Fibroblast of villous mesenchyme (primary cell): ENCODE results near the gene AGPAT4. TPM values are rescaled to one million over a fixed set of nuclear protein-coding genes. Genes with fewer than 3 reads are reported as not detected.
A peak's percentile ranks its signal among the peaks of the same experiment; 100 is the strongest.

ENCODE experiments used
- DNase-seq: peaks from one replicate; pipeline ENCODE4 v3.0.0-alpha.2; 2010; ENCODE audit warnings: low read depth
- H3K4me3 ChIP-seq: 2 replicates; pipeline ENCODE4 v1.5.1; 2011; ENCODE audit warnings: low read depth, mild to moderate bottlenecking, low read length
- total RNA-seq: library from RNA; depleted of rRNA; stranded (reverse); fragments of >200 nt; gene quantifications from 2 replicates; pipeline ENCODE4 v1.2.3, GENCODE V29; 2012
- TF ChIP-seq, protein P1 (sequence below): IDR thresholded peaks from 2 replicates; pipeline ENCODE4 v1.5.1; 2012; ENCODE audit warnings: low read depth, mild to moderate bottlenecking, low read length; ENCODE audit not compliant: insufficient read depth

The AGPAT4 gene
- total RNA-seq, 1 donor, result 11.2 TPM

DNA sequence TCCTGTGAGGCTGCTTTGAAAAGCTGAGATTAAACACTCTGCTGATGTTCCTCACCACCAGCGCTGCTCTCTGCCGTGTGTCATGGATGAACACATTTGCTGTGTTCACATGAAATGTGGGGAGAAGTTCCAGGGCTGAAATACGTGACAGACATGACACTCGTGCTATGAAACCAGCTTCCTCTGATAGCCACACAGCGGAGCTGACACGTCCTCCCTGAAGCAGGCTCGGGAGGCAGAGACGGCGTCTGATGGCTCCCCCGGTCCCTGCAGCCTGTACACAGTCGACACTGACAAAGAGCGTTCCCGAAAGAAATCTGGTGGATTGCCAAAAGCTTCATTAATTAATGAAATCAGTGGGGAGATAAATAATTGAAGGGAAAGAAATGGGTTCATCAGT lies 17.5 kb downstream of the AGPAT4 start:
- DNase-seq, result no peak
- TF ChIP-seq, protein P1, sequence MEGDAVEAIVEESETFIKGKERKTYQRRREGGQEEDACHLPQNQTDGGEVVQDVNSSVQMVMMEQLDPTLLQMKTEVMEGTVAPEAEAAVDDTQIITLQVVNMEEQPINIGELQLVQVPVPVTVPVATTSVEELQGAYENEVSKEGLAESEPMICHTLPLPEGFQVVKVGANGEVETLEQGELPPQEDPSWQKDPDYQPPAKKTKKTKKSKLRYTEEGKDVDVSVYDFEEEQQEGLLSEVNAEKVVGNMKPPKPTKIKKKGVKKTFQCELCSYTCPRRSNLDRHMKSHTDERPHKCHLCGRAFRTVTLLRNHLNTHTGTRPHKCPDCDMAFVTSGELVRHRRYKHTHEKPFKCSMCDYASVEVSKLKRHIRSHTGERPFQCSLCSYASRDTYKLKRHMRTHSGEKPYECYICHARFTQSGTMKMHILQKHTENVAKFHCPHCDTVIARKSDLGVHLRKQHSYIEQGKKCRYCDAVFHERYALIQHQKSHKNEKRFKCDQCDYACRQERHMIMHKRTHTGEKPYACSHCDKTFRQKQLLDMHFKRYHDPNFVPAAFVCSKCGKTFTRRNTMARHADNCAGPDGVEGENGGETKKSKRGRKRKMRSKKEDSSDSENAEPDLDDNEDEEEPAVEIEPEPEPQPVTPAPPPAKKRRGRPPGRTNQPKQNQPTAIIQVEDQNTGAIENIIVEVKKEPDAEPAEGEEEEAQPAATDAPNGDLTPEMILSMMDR, result no peak
- H3K4me3 ChIP-seq, result no peak overlapping the region

DNA sequence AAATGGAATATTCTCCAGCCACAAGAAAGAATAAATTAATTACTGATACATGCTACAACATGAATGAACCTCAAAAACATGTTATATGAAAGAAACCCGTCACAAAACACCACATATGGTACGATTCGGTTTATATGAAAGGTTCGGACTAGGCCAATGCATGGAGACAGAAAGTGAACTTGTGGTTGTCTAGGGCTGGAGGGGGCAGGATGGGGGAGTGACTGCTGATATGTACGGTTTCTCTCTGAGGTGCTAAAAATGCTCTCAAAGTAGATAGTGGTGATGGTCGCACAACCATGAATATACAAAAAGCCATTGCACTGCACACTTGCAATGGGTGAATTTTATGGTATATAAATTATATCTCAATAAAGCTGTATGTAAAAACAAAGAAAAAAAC lies 18.3 kb downstream of the AGPAT4 start:
- TF ChIP-seq, protein P1, result no peak
- H3K4me3 ChIP-seq, result no peak overlapping the region
- no peak for DNase-seq

DNA sequence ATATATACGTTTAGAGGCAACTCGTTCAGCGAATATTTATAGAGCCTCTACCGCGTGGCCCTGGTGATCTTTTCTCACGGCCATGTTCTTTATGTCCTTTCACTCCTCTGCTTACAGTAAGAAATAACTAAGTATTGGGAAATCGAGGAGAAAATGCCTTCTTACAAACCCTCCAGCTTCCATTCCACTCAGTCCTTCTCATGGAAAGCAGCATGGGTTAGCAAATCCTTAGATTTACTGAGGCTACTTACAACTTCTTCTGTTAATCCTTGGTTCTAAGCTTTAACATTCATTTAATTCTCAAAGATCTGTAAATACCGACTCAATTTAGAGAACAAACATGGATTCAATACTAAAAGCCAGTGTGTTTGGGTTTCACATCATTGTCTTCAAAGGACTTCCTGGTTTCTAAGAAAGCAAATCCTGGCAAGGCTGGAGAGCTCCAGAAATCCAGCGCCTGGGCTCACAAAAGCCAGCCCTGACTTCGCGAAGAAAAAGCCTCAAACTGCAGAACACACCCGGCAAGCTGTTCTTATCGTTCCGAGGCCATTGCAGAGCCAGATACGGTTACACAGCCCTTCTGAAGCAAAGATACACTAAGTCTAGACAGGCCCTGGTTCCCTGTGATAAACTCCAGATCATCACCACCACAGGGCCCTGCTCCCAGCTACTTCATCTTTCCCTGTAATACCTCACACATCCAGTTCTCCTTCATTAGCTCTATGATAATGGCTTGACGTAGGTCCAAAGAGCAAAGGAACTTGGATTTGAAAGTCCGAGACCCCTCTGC lies 19.2 kb downstream of the AGPAT4 start:
- TF ChIP-seq, protein P1, result no peak
- H3K4me3 ChIP-seq, result peak overlapping the region; percentile 1
- DNase-seq, result peak; percentile 95

DNA sequence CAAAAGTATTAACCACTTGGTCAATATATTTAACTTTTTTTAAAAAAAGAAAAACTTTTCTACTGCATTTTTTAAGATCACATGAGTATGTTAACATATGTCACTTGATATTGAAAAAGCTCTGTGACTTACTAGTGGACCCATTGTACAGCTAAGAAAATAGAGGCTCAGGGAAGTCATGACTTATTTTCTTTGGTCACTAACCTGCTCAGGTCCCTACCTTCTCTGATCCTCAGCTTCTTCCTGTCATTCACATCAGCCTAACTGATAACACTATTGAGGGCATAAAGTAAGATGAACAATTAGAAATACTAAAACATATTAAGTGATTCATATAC lies 19.8 kb downstream of the AGPAT4 start:
- TF ChIP-seq, protein P1, result no peak
- no peak for DNase-seq

DNA sequence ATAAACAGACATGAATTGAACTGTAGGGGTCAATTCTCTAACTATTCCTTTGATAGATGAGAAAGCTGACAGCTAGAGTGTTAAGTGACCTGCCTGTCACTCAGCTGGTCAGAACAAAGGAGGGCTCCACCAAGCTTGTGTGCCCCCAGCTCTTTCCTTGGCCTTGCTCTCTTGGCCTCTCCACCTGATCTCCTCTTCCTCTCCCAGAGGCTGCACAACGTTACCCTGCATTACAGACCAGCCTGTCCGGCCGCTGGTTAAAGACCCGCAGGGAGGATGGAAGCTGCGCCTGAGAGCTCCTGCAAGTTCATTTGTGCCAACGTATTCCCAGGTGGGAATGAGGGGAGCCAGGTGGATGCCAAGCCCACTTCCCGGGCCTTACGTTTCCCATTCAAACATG lies 22.5 kb downstream of the AGPAT4 start:
- no peak for DNase-seq
- TF ChIP-seq, protein P1, result no peak
- no peak overlapping the region for H3K4me3 ChIP-seq

More for the DNA sequence above, 19.8 kb downstream of the AGPAT4 start:
- no peak overlapping the region for H3K4me3 ChIP-seq

DNA sequence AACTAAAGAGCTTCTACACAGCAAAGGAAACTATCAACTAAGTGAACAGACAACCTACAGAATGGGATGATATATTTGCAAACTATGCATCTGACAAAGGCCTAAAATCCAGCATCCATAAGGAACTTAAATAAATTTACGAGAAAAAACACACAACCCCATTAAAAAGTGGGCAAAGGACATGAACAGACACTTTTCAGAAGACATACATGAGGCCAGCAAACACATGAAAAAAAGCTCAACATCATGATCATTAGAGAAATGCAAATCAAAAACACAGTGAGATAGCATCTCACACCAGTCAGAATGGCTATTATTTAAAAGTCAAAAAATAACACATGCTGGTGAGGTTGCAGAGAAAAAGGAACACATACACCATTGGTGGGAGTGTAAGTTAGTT lies 24.5 kb downstream of the AGPAT4 start:
- no peak overlapping the region for H3K4me3 ChIP-seq
- TF ChIP-seq, protein P1, result no peak
- DNase-seq, result no peak

DNA sequence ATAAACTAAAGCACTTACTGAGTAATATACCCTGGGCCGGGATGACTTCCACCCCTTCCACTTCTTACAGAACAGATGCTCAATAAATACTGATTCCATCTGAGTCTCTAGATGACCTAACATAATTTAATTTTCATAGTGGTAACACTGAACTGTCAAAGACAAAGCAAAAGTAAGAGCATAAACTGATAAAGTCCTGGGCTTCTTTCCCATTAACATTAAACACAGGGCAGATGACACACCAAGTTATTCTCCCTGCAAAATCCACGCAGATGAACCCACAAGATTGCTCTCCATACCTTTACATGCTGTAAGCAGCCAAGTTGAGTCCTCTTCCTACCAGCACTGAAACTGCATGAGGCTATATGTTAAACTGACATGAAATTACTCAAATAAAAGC lies 27.1 kb downstream of the AGPAT4 start:
- TF ChIP-seq, protein P1, result no peak
- peak; percentile 80 for DNase-seq
- no peak overlapping the region for H3K4me3 ChIP-seq
